GM23248 (cell line): ENCODE results near the gene ULBP3. TPM values are rescaled to one million over a fixed set of nuclear protein-coding genes. Genes with fewer than 3 reads are reported as not detected.

Source experiments
- DNase-seq: peaks from one replicate; pipeline ENCODE4 v3.0.0-alpha.2; 2015
- H2AFZ ChIP-seq: fragments of 200-600 bp; sonication (generic); 2 replicates; pipeline ENCODE4 v1.6.1; 2016; ENCODE audit warnings: antibody characterized with exemption
- H3F3A ChIP-seq: fragments of 200-600 bp; sonication (generic); 2 replicates; pipeline ENCODE4 v1.6.1; 2016; ENCODE audit warnings: mild to moderate bottlenecking, antibody characterized with exemption, mixed run types; ENCODE audit not compliant: insufficient read depth
- H3K27ac ChIP-seq: fragments of 200-600 bp; sonication (generic); 2 replicates; pipeline ENCODE4 v1.5.1; 2016; ENCODE audit warnings: mild to moderate bottlenecking
- H3K27me3 ChIP-seq: fragments of 200-600 bp; sonication (generic); replicated peaks from 2 replicates; pipeline ENCODE4 v1.6.1; 2016; ENCODE audit warnings: mild to moderate bottlenecking; ENCODE audit not compliant: insufficient read depth
- H3K36me3 ChIP-seq: fragments of 200-600 bp; sonication (generic); 2 replicates; pipeline ENCODE4 v1.6.1; 2016; ENCODE audit warnings: low read depth, mild to moderate bottlenecking
- H3K4me1 ChIP-seq: fragments of 200-600 bp; sonication (generic); 2 replicates; pipeline ENCODE4 v1.6.1; 2016; ENCODE audit warnings: mild to moderate bottlenecking; ENCODE audit not compliant: insufficient read depth
- H3K4me2 ChIP-seq: fragments of 200-600 bp; sonication (generic); one replicate; pipeline ENCODE4 v1.6.1; 2016; ENCODE audit warnings: mild to moderate bottlenecking; ENCODE audit not compliant: unreplicated experiment
- H3K4me3 ChIP-seq: fragments of 200-600 bp; sonication (generic); 2 replicates; pipeline ENCODE4 v1.5.1; 2016; ENCODE audit warnings: mild to moderate bottlenecking
- H3K79me2 ChIP-seq: fragments of 200-600 bp; sonication (generic); 2 replicates; pipeline ENCODE4 v1.6.1; 2016; ENCODE audit warnings: mild to moderate bottlenecking; ENCODE audit not compliant: insufficient read depth
- H3K9ac ChIP-seq: fragments of 200-600 bp; sonication (generic); 2 replicates; pipeline ENCODE4 v1.6.1; 2016; ENCODE audit warnings: mild to moderate bottlenecking
- H3K9me2 ChIP-seq: fragments of 200-600 bp; sonication (generic); 2 replicates; pipeline ENCODE4 v1.6.1; 2016; ENCODE audit warnings: mixed run types, mild to moderate bottlenecking, moderate library complexity; ENCODE audit not compliant: insufficient read depth
- H3K9me3 ChIP-seq: fragments of 200-600 bp; sonication (generic); one replicate; pipeline ENCODE4 v1.6.1; 2017; ENCODE audit warnings: low read depth
- H4K20me1 ChIP-seq: fragments of 200-600 bp; sonication (generic); 2 replicates; pipeline ENCODE4 v1.6.0; 2016; ENCODE audit not compliant: insufficient read depth
- EZH2 ChIP-seq: fragments of 200-600 bp; sonication (generic); IDR thresholded peaks from 2 replicates; pipeline ENCODE4 v1.6.1; 2018; ENCODE audit warnings: antibody characterized with exemption, mild to moderate bottlenecking; ENCODE audit not compliant: insufficient read depth, poor library complexity, severe bottlenecking
- EZH2phosphoT487 ChIP-seq: fragments of 200-600 bp; sonication (generic); IDR thresholded peaks from 2 replicates; pipeline ENCODE4 v1.6.1; 2018; ENCODE audit warnings: antibody characterized with exemption, moderate library complexity, mild to moderate bottlenecking, low read depth; ENCODE audit not compliant: insufficient read depth
- WGBS, 2 experiments: methylation state at CpG; one replicate each; pipeline ENCODE4 v1.1.6; 2015 to 2017; ENCODE audit warnings: low lambda C conversion rate in 2 of 2, low coverage in 1 of 2; ENCODE audit errors: missing lambda C conversion rate in 2 of 2; 5-methylcytosine and 5-hydroxymethylcytosine counted together
- in situ Hi-C: fragments of 300-500 bp; cut with MboI; formaldehyde crosslinking; loops from 2 replicates; pipeline ENCODE4 v1.15.0; 2020
- polyA plus RNA-seq: library from polyadenylated mRNA; unstranded; fragments of >200 nt; fragmentation: Nextera tagmentation; extraction: Ambion mirVana; gene quantifications from 2 replicates; pipeline ENCODE4 v1.2.1, GENCODE V29; 2016
- total RNA-seq: library from RNA; depleted of rRNA; stranded (reverse); fragments of >200 nt; shearing (Covaris generic); gene quantifications from 2 replicates; pipeline ENCODE4 v1.2.3, GENCODE V29; 2014

ULBP3 gene
- total and polyA plus RNA-seq, 2 experiments from 2014 or later, result 4.4 to 12.6 TPM

- Histone ChIP-seq H3K36me3 (no peaks in the 10 kb centered on the region), H3K79me2 (no peaks in the 10 kb centered on the region), H3K4me3 (no peak overlapping the region), H2AFZ (no peak overlapping the region), H3K9me3 (no peaks in the 10 kb centered on the region), H3K9ac (no peak overlapping the region), H3K27me3 (peaks cover 20% of the 10 kb centered on the region), H3K4me2 (no peak overlapping the region), H4K20me1 (no peaks in the 10 kb centered on the region), H3F3A (no peaks in the 10 kb centered on the region), H3K9me2 (no peaks in the 10 kb centered on the region), H3K27ac (no peak overlapping the region), H3K4me1 (no peaks in the 10 kb centered on the region)
- no peak for DNase-seq
- in situ Hi-C loops, result loop anchor here (25.0 kb wide), 1 partner anchor 755 kb away; no protein-coding TSS in a partner anchor
- WGBS, 2 experiments, result 38 to 40% methylated on average over 4 of the region's 4 CpGs
- TF ChIP-seq EZH2 (no peak), EZH2phosphoT487 (no peak)
These were observed 12.0 kb downstream of the ULBP3 start for GRCh38 chr6:150056916-150057315.

GRCh38 chr6:150056156-150056555 lies 12.8 kb downstream of the ULBP3 start:
- H3K9ac ChIP-seq, result no peak overlapping the region

GRCh38 chr6:150055131-150055530 lies 13.8 kb downstream of the ULBP3 start:
- WGBS, 2 experiments, result 57 to 68% methylated on average over 10 of the region's 10 CpGs
- no peak overlapping the region for H3K4me2 ChIP-seq
- in situ Hi-C loops, result loop anchor here (25.0 kb wide), 1 partner anchor 757 kb away; no protein-coding TSS in a partner anchor

More at GRCh38 chr6:150056156-150056555, 12.8 kb downstream of the ULBP3 start:
- WGBS, 2 experiments, result 85 to 89% methylated on average over 12 of the region's 12 CpGs
- Histone ChIP-seq H3K27me3 (peaks cover 20% of the 10 kb centered on the region), H3F3A (no peaks in the 10 kb centered on the region), H3K9me2 (no peaks in the 10 kb centered on the region), H3K79me2 (no peaks in the 10 kb centered on the region), H3K4me3 (no peak overlapping the region), H3K4me1 (no peaks in the 10 kb centered on the region), H3K36me3 (no peaks in the 10 kb centered on the region), H3K9me3 (no peaks in the 10 kb centered on the region), H3K27ac (no peak overlapping the region), H4K20me1 (no peaks in the 10 kb centered on the region), H2AFZ (no peak overlapping the region), H3K4me2 (no peak overlapping the region)
- TF ChIP-seq EZH2phosphoT487 (no peak), EZH2 (no peak)
- no peak for DNase-seq
- in situ Hi-C loops, result loop anchor here (25.0 kb wide), 1 partner anchor 756 kb away; no protein-coding TSS in a partner anchor

GRCh38 chr6:150053450-150053849 lies 15.5 kb downstream of the ULBP3 start:
- DNase-seq, result no peak
- no peaks in the 10 kb centered on the region for H3K36me3 ChIP-seq
- H3K4me3 ChIP-seq, result no peak overlapping the region
- no peaks in the 10 kb centered on the region for H3K4me1 ChIP-seq
- no peak overlapping the region for H3K4me2 ChIP-seq
- H3F3A ChIP-seq, result no peaks in the 10 kb centered on the region
- H2AFZ ChIP-seq, result no peak overlapping the region
- H4K20me1 ChIP-seq, result no peaks in the 10 kb centered on the region
- in situ Hi-C loops, result loop anchor here (25.0 kb wide), 1 partner anchor 759 kb away; no protein-coding TSS in a partner anchor
- 60 to 64% methylated on average over 11 of the region's 11 CpGs for WGBS, 2 experiments
- H3K27ac ChIP-seq, result no peak overlapping the region
- H3K9me3 ChIP-seq, result no peaks in the 10 kb centered on the region
- no peaks in the 10 kb centered on the region for H3K9me2 ChIP-seq
- peaks cover 20% of the 10 kb centered on the region for H3K27me3 ChIP-seq
- TF ChIP-seq EZH2 (no peak), EZH2phosphoT487 (no peak)
- H3K79me2 ChIP-seq, result no peaks in the 10 kb centered on the region
- H3K9ac ChIP-seq, result no peak overlapping the region

More at GRCh38 chr6:150055131-150055530, 13.8 kb downstream of the ULBP3 start:
- Histone ChIP-seq H3K27me3 (peaks cover 20% of the 10 kb centered on the region), H2AFZ (no peak overlapping the region), H3K36me3 (no peaks in the 10 kb centered on the region), H3K9ac (no peak overlapping the region), H3F3A (no peaks in the 10 kb centered on the region), H3K9me3 (no peaks in the 10 kb centered on the region), H3K27ac (no peak overlapping the region), H3K79me2 (no peaks in the 10 kb centered on the region), H3K4me1 (no peaks in the 10 kb centered on the region), H3K4me3 (no peak overlapping the region), H4K20me1 (no peaks in the 10 kb centered on the region), H3K9me2 (no peaks in the 10 kb centered on the region)
- TF ChIP-seq EZH2phosphoT487 (no peak), EZH2 (no peak)
- DNase-seq, result no peak
